A549 (cell line): ENCODE results near the gene ALCAM.

Experiments used
- CTCF ChIP-seq: fragments of >200 bp; sonication (Bioruptor Twin); formaldehyde crosslinking; IDR thresholded peaks from 3 replicates; pipeline ENCODE4 v1.5.1; 2016
- EP300 ChIP-seq, 2 experiments: fragments of >200 bp; sonication (Bioruptor Twin); formaldehyde crosslinking; IDR thresholded peaks; 2 replicates in 1 of 2; 3 replicates in 1 of 2; pipeline ENCODE4 v1.6.1; 2016 to 2017
- ESRRA ChIP-seq: fragments of 150-350 bp; IDR thresholded peaks from 2 replicates; pipeline ENCODE4 v1.6.1; 2014; ENCODE audit warnings: mild to moderate bottlenecking, low read length, borderline replicate concordance
- PBX3 ChIP-seq: IDR thresholded peaks from 2 replicates; pipeline ENCODE4 v1.6.1; 2012
- PHF8 ChIP-seq: fragments of 200-600 bp; sonication (generic); IDR thresholded peaks from 2 replicates; pipeline ENCODE4 v1.6.1; 2016; ENCODE audit warnings: low read depth, mild to moderate bottlenecking, antibody characterized with exemption, moderate library complexity, borderline replicate concordance
- POLR2A ChIP-seq: IDR thresholded peaks from 2 replicates; pipeline ENCODE4 v1.6.1; 2012; ENCODE audit warnings: mild to moderate bottlenecking, low read length
- REST ChIP-seq: fragments of 200-600 bp; sonication (generic); IDR thresholded peaks from 2 replicates; pipeline ENCODE4 v1.6.1; 2016; ENCODE audit warnings: antibody characterized with exemption, mild to moderate bottlenecking, moderate library complexity
- RNF2 ChIP-seq: fragments of 200-600 bp; sonication (generic); IDR thresholded peaks from 2 replicates; pipeline ENCODE4 v1.6.1; 2016; ENCODE audit warnings: low read depth, mild to moderate bottlenecking, antibody characterized with exemption, moderate library complexity, borderline replicate concordance

GRCh38 chr3:105465251-105465853 is 98.6 kb downstream of the ALCAM start:
- TF ChIP-seq PHF8 (no peak), CTCF (no peak), REST (no peak), POLR2A (no peak), EP300 (IDR thresholded peaks at IDR 0.05) (no peak), PBX3 (no peak), RNF2 (no peak), ESRRA (no peak)
